ENCODE measurements around the gene ESF1. TPM values are rescaled to one million over a fixed set of nuclear protein-coding genes. Genes with fewer than 3 reads are reported as not detected.
A peak's percentile ranks its signal among the peaks of the same experiment; 100 is the strongest.

Gene ESF1
- total and polyA plus RNA-seq, 9 of the 15 experiments (the other 6 are each of a cell fraction or from before 2014, with no cell fraction given) = 7.0 to 30.4 (median 18.6) TPM

DNA sequence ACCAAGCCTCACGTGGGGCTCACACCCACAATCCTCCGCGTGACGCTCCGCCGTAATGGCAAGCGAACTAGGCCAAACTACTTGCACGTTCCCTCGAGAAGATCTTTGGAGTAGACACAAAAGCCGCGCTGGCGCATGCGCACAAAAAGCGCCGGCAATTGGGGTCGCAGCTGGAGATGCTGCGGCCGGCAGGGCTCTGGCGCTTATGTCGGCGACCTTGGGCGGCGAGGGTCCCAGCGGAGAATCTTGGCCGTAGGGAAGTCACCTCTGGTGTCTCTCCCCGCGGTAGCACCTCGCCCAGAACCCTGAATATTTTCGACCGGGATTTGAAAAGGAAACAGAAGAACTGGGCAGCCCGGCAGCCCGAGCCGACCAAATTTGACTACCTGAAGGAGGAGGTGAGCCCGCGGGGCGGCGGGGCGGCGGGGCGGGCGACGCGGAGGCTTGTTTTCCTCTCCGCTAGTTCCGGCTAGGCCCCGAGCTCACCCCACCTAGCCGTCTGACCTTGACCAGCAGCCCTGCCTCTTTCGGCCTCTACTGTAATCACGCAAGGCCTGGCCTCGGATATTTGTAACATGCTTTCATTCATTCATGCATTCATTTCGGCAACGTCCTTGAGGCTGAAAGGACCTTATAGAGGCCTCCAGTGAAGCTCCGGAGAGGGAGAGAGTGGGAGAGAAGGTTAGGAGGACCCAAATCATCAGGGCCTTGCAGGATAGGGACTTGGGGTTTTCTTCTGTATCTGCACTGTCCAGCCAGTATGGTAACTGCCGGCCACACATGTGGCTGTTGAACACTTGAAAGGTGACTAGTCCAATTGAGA lies at the start of gene ESF1, which contains the start of gene NDUFAF5 (continued):
- 0 out of 2 replicates have a peak, but pooled peaks have one; percentile 69 for TF ChIP-seq ETS1 (conservative IDR thresholded peaks at IDR 0.05; ENCODE audit: control insufficient read depth, low read depth, low read length)
- no peak for TF ChIP-seq ETS2 (tag; IDR thresholded peaks at IDR 0.05; ENCODE audit: borderline replicate concordance, poor library complexity, severe bottlenecking)
- TF ChIP-seq ZFP36 (IDR thresholded peaks at IDR 0.05; ENCODE audit: low read depth, low read length, partially characterized antibody) = no peak
- TF ChIP-seq PTRF (tag; IDR thresholded peaks at IDR 0.05) = no peak
- TF ChIP-seq TAF15 (IDR thresholded peaks at IDR 0.05; ENCODE audit: low read depth, low read length) = no peak
- TF ChIP-seq PYGO2 (tag; IDR thresholded peaks at IDR 0.05) = no peak
- no peak for TF ChIP-seq BRD4 (IDR thresholded peaks at IDR 0.05)
- TF ChIP-seq SRF (CRISPR knock-in tag; IDR thresholded peaks at IDR 0.05) = no peak
- no peak for TF ChIP-seq THRAP3 (IDR thresholded peaks at IDR 0.05; ENCODE audit: borderline replicate concordance)
- TF ChIP-seq PHB (CRISPR knock-in tag; IDR thresholded peaks at IDR 0.05) = no peak
- no peak for TF ChIP-seq MLLT1 (IDR thresholded peaks at IDR 0.05)
- TF ChIP-seq, protein P1, sequence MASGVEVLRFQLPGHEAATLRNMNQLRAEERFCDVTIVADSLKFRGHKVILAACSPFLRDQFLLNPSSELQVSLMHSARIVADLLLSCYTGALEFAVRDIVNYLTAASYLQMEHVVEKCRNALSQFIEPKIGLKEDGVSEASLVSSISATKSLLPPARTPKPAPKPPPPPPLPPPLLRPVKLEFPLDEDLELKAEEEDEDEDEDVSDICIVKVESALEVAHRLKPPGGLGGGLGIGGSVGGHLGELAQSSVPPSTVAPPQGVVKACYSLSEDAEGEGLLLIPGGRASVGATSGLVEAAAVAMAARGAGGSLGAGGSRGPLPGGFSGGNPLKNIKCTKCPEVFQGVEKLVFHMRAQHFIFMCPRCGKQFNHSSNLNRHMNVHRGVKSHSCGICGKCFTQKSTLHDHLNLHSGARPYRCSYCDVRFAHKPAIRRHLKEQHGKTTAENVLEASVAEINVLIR (CRISPR knock-in tag; IDR thresholded peaks at IDR 0.05) = no peak
- TF ChIP-seq KDM2B (CRISPR knock-in tag; IDR thresholded peaks at IDR 0.05) = no peak
- TF ChIP-seq MEIS2 (IDR thresholded peaks at IDR 0.05; ENCODE audit: partially characterized antibody) = peak; percentile 58
- TF ChIP-seq, protein P2, sequence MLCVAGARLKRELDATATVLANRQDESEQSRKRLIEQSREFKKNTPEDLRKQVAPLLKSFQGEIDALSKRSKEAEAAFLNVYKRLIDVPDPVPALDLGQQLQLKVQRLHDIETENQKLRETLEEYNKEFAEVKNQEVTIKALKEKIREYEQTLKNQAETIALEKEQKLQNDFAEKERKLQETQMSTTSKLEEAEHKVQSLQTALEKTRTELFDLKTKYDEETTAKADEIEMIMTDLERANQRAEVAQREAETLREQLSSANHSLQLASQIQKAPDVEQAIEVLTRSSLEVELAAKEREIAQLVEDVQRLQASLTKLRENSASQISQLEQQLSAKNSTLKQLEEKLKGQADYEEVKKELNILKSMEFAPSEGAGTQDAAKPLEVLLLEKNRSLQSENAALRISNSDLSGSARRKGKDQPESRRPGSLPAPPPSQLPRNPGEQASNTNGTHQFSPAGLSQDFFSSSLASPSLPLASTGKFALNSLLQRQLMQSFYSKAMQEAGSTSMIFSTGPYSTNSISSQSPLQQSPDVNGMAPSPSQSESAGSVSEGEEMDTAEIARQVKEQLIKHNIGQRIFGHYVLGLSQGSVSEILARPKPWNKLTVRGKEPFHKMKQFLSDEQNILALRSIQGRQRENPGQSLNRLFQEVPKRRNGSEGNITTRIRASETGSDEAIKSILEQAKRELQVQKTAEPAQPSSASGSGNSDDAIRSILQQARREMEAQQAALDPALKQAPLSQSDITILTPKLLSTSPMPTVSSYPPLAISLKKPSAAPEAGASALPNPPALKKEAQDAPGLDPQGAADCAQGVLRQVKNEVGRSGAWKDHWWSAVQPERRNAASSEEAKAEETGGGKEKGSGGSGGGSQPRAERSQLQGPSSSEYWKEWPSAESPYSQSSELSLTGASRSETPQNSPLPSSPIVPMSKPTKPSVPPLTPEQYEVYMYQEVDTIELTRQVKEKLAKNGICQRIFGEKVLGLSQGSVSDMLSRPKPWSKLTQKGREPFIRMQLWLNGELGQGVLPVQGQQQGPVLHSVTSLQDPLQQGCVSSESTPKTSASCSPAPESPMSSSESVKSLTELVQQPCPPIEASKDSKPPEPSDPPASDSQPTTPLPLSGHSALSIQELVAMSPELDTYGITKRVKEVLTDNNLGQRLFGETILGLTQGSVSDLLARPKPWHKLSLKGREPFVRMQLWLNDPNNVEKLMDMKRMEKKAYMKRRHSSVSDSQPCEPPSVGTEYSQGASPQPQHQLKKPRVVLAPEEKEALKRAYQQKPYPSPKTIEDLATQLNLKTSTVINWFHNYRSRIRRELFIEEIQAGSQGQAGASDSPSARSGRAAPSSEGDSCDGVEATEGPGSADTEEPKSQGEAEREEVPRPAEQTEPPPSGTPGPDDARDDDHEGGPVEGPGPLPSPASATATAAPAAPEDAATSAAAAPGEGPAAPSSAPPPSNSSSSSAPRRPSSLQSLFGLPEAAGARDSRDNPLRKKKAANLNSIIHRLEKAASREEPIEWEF (CRISPR knock-in tag; IDR thresholded peaks at IDR 0.05) = no peak
- no peak for TF ChIP-seq RBM15 (IDR thresholded peaks at IDR 0.05; ENCODE audit: insufficient read depth, low read length)
- no peak for TF ChIP-seq CCNT2 (IDR thresholded peaks at IDR 0.05; ENCODE audit: borderline replicate concordance, extremely low read depth, insufficient read length, low read depth, low read length)

All from K562 (cell line).